OCI-LY1 (cell line): ENCODE measurements around the gene ATP13A5.

Source experiments
- H2AFZ ChIP-seq: fragments of 200-600 bp; sonication (generic), shearing (Covaris generic); 2 replicates; pipeline ENCODE4 v1.6.0; 2014; ENCODE audit warnings: antibody characterized with exemption, mild to moderate bottlenecking, low read length
- H3F3A ChIP-seq: fragments of 200-600 bp; sonication (generic), shearing (Covaris generic); 2 replicates; pipeline ENCODE4 v1.6.0; 2014; ENCODE audit warnings: mild to moderate bottlenecking, antibody characterized with exemption, low read length, moderate library complexity; ENCODE audit not compliant: insufficient read depth
- H3K27ac ChIP-seq: fragments of 200-600 bp; sonication (generic); 2 replicates; pipeline ENCODE4 v1.5.1; 2014; ENCODE audit warnings: low read length, mixed run types, mild to moderate bottlenecking, low read depth; ENCODE audit not compliant: poor library complexity, severe bottlenecking
- H3K27me3 ChIP-seq: fragments of 200-600 bp; sonication (generic); 2 replicates; pipeline ENCODE4 v1.6.0; 2014; ENCODE audit warnings: antibody characterized with exemption, mild to moderate bottlenecking, low read length, moderate library complexity; ENCODE audit not compliant: insufficient read depth
- H3K36me3 ChIP-seq: fragments of 200-600 bp; sonication (generic); 2 replicates; pipeline ENCODE4 v1.6.1; 2014; ENCODE audit warnings: mild to moderate bottlenecking, antibody characterized with exemption, low read length, moderate library complexity, mixed read lengths; ENCODE audit not compliant: insufficient read depth
- H3K4me1 ChIP-seq: fragments of 200-600 bp; sonication (generic); 2 replicates; pipeline ENCODE4 v1.5.1; 2014; ENCODE audit warnings: mild to moderate bottlenecking, low read length, moderate library complexity; ENCODE audit not compliant: insufficient read depth, severe bottlenecking
- H3K4me2 ChIP-seq: fragments of 200-600 bp; sonication (generic), shearing (Covaris generic); 2 replicates; pipeline ENCODE4 v1.6.1; 2014; ENCODE audit warnings: low read length
- H3K4me3 ChIP-seq: fragments of 200-600 bp; sonication (generic); 2 replicates; pipeline ENCODE4 v1.5.1; 2014; ENCODE audit warnings: low read length, low read depth, mild to moderate bottlenecking, mixed read lengths; ENCODE audit not compliant: poor library complexity, severe bottlenecking
- H3K79me2 ChIP-seq: fragments of 200-600 bp; shearing (Covaris generic); 2 replicates; pipeline ENCODE4 v1.6.1; 2016; ENCODE audit warnings: mixed run types, low read length, mixed read lengths; ENCODE audit not compliant: insufficient read depth
- H3K9ac ChIP-seq: fragments of 200-600 bp; sonication (generic), shearing (Covaris generic); 2 replicates; pipeline ENCODE4 v1.6.1; 2014; ENCODE audit warnings: mild to moderate bottlenecking, low read length, mixed read lengths
- H3K9me2 ChIP-seq: fragments of 200-600 bp; sonication (generic), shearing (Covaris generic); 2 replicates; pipeline ENCODE4 v1.6.1; 2014; ENCODE audit warnings: low read depth, mild to moderate bottlenecking, low read length, mixed read lengths
- H3K9me3 ChIP-seq: fragments of 200-600 bp; shearing (Covaris generic); 2 replicates; pipeline ENCODE4 v1.6.1; 2014; ENCODE audit warnings: low read length, mixed read lengths
- H4K20me1 ChIP-seq: fragments of 200-600 bp; sonication (generic), shearing (Covaris generic); 2 replicates; pipeline ENCODE4 v1.6.0; 2016; ENCODE audit warnings: mild to moderate bottlenecking, low read length; ENCODE audit not compliant: insufficient read depth
- EZH2 ChIP-seq: fragments of 200-600 bp; sonication (generic), shearing (Covaris generic); IDR thresholded peaks from 2 replicates; pipeline ENCODE4 v1.8.0; 2017; ENCODE audit warnings: borderline replicate concordance, mixed run types, mild to moderate bottlenecking, antibody characterized with exemption, low read length, moderate library complexity, mixed read lengths
- TF ChIP-seq, protein P1 (sequence below): fragments of 200-600 bp; sonication (generic), shearing (Covaris generic); IDR thresholded peaks from 2 replicates; pipeline ENCODE4 v1.5.1; 2017; ENCODE audit warnings: mild to moderate bottlenecking, antibody characterized with exemption, low read length, moderate library complexity, mixed read lengths

The ATP13A5 gene

DNA sequence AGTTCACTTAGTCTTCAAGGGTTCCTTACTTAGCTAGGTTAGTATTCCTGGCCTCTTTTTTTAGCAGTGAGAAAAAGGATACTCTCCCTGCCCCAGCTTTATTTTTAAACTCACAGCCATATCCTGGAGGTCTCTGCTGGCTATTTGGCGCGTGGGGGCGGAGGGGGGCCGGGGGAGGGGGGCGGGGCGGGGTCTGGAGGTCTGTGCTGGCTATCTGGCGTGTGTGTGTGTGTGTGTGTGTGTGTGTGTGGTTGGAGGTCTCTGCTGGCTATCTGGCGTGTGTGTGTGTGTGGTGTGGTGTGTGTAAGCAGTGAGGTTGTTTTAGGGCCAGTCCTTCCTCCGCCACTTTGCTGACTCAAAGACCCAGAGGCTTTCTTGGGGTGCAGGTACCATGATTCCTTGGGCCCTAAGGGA, 138.1 kb downstream of the ATP13A5 start:
- H3K9me2 ChIP-seq = no peaks in the 10 kb centered on the region
- H3K4me3 ChIP-seq = no peak overlapping the region
- no peaks in the 10 kb centered on the region for H3K36me3 ChIP-seq
- no peak overlapping the region for H3K27ac ChIP-seq
- no peaks in the 10 kb centered on the region for H3F3A ChIP-seq
- no peak overlapping the region for H3K9ac ChIP-seq
- no peaks in the 10 kb centered on the region for H4K20me1 ChIP-seq
- H3K4me1 ChIP-seq = no peaks in the 10 kb centered on the region
- no peaks in the 10 kb centered on the region for H3K9me3 ChIP-seq
- H3K4me2 ChIP-seq = no peak overlapping the region
- TF ChIP-seq, protein P1, sequence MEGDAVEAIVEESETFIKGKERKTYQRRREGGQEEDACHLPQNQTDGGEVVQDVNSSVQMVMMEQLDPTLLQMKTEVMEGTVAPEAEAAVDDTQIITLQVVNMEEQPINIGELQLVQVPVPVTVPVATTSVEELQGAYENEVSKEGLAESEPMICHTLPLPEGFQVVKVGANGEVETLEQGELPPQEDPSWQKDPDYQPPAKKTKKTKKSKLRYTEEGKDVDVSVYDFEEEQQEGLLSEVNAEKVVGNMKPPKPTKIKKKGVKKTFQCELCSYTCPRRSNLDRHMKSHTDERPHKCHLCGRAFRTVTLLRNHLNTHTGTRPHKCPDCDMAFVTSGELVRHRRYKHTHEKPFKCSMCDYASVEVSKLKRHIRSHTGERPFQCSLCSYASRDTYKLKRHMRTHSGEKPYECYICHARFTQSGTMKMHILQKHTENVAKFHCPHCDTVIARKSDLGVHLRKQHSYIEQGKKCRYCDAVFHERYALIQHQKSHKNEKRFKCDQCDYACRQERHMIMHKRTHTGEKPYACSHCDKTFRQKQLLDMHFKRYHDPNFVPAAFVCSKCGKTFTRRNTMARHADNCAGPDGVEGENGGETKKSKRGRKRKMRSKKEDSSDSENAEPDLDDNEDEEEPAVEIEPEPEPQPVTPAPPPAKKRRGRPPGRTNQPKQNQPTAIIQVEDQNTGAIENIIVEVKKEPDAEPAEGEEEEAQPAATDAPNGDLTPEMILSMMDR = no peak
- TF ChIP-seq EZH2 = no peak
- H2AFZ ChIP-seq = no peak overlapping the region
- H3K27me3 ChIP-seq = no peaks in the 10 kb centered on the region
- no peaks in the 10 kb centered on the region for H3K79me2 ChIP-seq

DNA sequence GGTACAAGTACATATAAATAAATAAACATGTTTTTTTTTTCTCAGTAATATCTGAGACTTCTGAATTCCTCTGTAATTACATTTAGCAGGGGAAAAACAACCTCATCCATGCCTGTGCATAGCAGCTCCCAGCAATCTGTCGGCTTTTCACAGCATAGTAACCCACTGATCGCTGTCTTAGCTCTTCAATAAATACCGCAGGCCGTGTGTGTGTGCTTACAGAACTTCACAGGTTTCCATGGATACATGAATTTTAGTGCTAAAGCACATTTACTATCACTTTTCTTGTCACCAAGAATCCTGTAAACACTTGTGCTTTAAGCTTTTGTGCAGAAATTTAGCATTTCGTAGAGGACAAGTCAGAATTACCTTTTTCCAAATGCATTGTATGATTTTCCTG, 141.5 kb downstream of the ATP13A5 start:
- H3K27ac ChIP-seq = no peak overlapping the region
- no peaks in the 10 kb centered on the region for H3K9me2 ChIP-seq
- H3K4me3 ChIP-seq = no peak overlapping the region

DNA sequence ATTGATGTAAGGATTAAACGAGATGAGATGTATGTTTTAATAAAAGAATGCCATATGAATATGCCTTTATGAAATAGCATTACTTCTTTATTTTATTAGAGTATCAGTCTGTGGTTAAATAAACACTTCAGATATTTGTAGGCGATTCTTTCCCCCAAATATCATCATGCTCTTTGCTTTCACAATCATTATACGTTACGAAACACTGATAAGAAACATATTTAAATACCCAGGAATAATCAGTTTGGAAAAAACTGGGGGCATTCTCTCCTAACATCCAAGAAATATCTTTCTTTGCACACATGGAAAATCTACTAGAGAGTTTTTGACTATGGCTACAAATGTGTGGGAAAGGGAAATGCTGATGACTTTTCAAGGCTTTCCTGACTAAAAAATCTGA, 142.0 kb downstream of the ATP13A5 start:
- no peaks in the 10 kb centered on the region for H3K4me1 ChIP-seq
- H3K36me3 ChIP-seq = no peaks in the 10 kb centered on the region
- H4K20me1 ChIP-seq = no peaks in the 10 kb centered on the region
- H3K4me2 ChIP-seq = no peak overlapping the region
- H3K9ac ChIP-seq = no peak overlapping the region
- H3K9me2 ChIP-seq = no peaks in the 10 kb centered on the region
- H3K4me3 ChIP-seq = no peak overlapping the region
- no peaks in the 10 kb centered on the region for H3F3A ChIP-seq
- TF ChIP-seq, protein P1 = no peak
- no peak for TF ChIP-seq EZH2
- H3K79me2 ChIP-seq = no peaks in the 10 kb centered on the region
- H2AFZ ChIP-seq = no peak overlapping the region
- no peaks in the 10 kb centered on the region for H3K9me3 ChIP-seq
- H3K27ac ChIP-seq = no peak overlapping the region
- no peaks in the 10 kb centered on the region for H3K27me3 ChIP-seq

More for the DNA sequence above, 141.5 kb downstream of the ATP13A5 start:
- no peaks in the 10 kb centered on the region for H3K36me3 ChIP-seq
- no peaks in the 10 kb centered on the region for H3K4me1 ChIP-seq
- TF ChIP-seq, protein P1 = no peak
- TF ChIP-seq EZH2 = no peak
- H3K9ac ChIP-seq = no peak overlapping the region
- H3F3A ChIP-seq = no peaks in the 10 kb centered on the region
- H3K4me2 ChIP-seq = no peak overlapping the region
- H3K9me3 ChIP-seq = no peaks in the 10 kb centered on the region
- H3K79me2 ChIP-seq = no peaks in the 10 kb centered on the region
- H2AFZ ChIP-seq = no peak overlapping the region
- no peaks in the 10 kb centered on the region for H4K20me1 ChIP-seq
- no peaks in the 10 kb centered on the region for H3K27me3 ChIP-seq
